Smooth muscle cell of the umbilical artery (primary cell): Measurements from ENCODE around the gene CPLX4. TPM values are rescaled to one million over a fixed set of nuclear protein-coding genes. Genes with fewer than 3 reads are reported as not detected.

ENCODE experiments used
- total RNA-seq: library from RNA; depleted of rRNA; stranded (reverse); fragments of >200 nt; gene quantifications from 2 replicates; pipeline ENCODE4 v1.2.3, GENCODE V29; 2014

Gene CPLX4
- not detected in 2 replicates for total RNA-seq

GRCh38 chr18:59318460-59319050 lies at the start of gene CPLX4:
TSS of gene CPLX4 (minus strand) at chr18:59318649. CDS start at chr18:59318462, 187 bp downstream.

GRCh38 chr18:59358712-59359575 lies 40.5 kb upstream of the CPLX4 start, which contains the start of gene LMAN1:
TSS of gene LMAN1 (minus strand) at chr18:59359265. CDS start at chr18:59359244, 21 bp downstream.

GRCh38 chr18:59272891-59273758 lies 45.3 kb downstream of the CPLX4 start, which contains the start of gene RAX:
TSS of gene RAX (minus strand) at chr18:59273454. CDS start at chr18:59273206, 248 bp downstream.

Other genes starting within 250 kb of the CPLX4 start
- 20.9 and 31.5 TPM in 2 replicates for gene SEC11C, start 178.8 kb downstream of the CPLX4 start, total RNA-seq
- gene GRP, start 98.5 kb downstream of the CPLX4 start, total RNA-seq, result not detected in 2 replicates
- not detected in 2 replicates for gene RAX, start 45.2 kb downstream of the CPLX4 start, total RNA-seq
- 419 and 570 TPM in 2 replicates for gene LMAN1, start 40.6 kb upstream of the CPLX4 start, total RNA-seq